Measurements from ENCODE around the gene ZNF79.

The ZNF79 gene

DNA sequence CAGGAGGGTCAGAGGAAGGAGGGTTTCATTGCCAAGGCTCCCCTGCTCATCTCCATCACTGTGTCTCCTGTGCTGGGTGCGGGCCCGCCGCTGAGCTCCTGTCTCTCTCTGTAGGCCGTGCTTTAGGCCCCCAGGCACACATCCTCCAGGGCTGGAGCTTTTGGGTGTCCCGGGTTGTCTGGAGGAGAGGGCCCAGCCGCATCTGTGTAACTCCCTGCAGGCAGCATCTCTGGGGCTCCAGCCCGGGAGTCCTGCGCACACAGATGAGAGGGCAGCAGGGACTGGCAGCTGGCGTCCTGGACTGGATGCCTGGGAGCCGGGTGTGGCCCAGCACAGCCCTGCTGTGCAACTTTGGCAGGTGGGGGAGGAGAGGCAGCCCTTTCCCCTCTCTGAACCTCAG is 67.3 kb downstream of the ZNF79 start:
- no peaks in the 10 kb centered on the region for H3K9me3 Mint-ChIP-seq
- ATAC-seq (replicated peaks) (no peak), DNase-seq (no peak)
- H3K27ac Mint-ChIP-seq: no peak overlapping the region
- no peak overlapping the region for H3K4me3 Mint-ChIP-seq
- peaks cover 16% of the 10 kb centered on the region for H3K36me3 Mint-ChIP-seq (ENCODE audit: insufficient read depth)
- H3K4me1 Mint-ChIP-seq (ENCODE audit: low read depth in 2 of 2): peaks cover 0 to 2% of the 10 kb centered on the region in 2 donors
- no peaks in the 10 kb centered on the region for H3K27me3 Mint-ChIP-seq

DNA sequence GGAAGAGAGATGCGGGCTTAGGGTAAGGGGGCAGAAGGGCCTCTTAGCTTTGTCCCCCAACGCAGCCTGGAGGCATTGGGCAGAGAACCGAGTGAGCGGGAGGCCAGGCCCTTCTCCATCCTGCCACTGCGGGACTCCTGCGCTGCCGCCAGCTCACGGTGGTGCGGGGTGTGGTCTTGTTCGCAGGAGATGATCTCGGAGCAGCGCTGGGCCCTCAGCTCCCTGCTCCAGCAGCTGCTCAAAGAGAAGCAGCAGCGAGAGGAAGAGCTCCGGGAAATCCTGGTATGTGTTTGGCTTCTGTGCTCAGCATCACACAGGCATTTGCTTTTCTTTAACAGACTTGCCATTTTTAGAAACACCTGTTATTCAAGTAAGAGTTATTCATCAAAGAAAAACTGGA is 68.4 kb downstream of the ZNF79 start:
- H3K9me3 Mint-ChIP-seq: no peaks in the 10 kb centered on the region
- H3K27me3 Mint-ChIP-seq: no peaks in the 10 kb centered on the region
- peaks cover 14% of the 10 kb centered on the region for H3K36me3 Mint-ChIP-seq (ENCODE audit: insufficient read depth)
- H3K4me3 Mint-ChIP-seq: no peak overlapping the region
- peaks cover 0 to 2% of the 10 kb centered on the region in 2 donors for H3K4me1 Mint-ChIP-seq (ENCODE audit: low read depth in 2 of 2)
- no peak for ATAC-seq (replicated peaks)
- no peak for DNase-seq
- H3K27ac Mint-ChIP-seq: no peak overlapping the region

DNA sequence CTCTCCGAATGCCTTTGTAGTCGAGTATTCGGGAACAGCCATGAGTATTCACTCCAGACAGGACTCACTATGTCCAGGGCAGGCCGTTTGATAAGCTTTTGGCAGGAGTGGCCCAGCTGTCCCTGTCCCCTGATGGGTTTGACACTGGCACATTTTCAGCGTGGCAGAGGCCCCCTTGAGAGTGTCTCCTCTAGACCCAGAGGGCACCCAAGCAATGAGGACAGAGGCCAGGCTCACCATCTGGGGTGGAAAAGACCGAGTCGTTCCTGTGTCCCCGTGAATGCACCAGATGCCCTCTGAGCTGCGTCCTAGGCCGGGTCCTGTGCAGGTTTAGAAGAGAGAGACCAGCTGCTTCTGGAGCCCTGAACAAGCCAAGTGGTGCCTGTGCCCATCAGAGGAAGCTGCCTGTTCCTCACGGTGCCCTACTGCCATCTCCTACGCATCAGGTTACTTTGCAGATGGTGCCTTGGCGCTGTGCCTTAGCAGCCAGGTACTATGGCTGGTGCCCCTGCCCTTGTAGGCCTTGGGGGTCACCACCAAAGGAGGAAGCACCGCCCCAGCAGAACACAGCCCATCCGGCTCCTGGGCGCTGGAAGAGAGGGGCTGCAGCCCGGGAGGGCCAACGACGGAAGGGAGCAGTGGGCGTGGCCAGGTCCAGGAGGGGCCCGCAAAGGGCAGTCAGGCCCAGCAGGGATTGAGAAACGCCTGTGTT is 69.6 kb downstream of the ZNF79 start:
- H3K4me1 Mint-ChIP-seq (ENCODE audit: low read depth in 2 of 2): peaks cover 0 to 2% of the 10 kb centered on the region in 2 donors
- no peak for DNase-seq
- H3K27ac Mint-ChIP-seq: no peak overlapping the region
- ATAC-seq (replicated peaks): no peak
- no peak overlapping the region for H3K4me3 Mint-ChIP-seq
- H3K9me3 Mint-ChIP-seq: no peaks in the 10 kb centered on the region
- H3K36me3 Mint-ChIP-seq (ENCODE audit: insufficient read depth): peaks cover 9% of the 10 kb centered on the region
- H3K27me3 Mint-ChIP-seq: no peaks in the 10 kb centered on the region

DNA sequence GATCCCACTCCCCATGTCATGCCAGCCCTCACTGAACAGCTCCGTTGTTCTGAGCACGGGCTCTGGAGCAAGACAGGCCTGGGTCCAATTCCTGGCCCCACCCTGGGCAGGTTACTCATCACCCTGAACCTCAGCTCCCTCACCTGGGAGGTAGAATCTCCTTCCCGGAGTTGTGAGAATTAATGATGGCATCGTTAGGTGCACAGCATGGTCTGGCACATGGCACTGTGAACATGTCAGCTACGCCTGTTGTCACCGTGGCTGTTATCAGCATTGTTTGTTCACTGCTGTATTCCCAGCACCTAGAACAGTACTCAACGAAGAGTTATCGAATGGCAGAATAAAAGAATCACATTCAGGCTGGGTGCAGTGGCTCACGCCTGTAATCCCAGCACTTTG is 70.1 kb downstream of the ZNF79 start:
- DNase-seq (no peak), ATAC-seq (replicated peaks) (no peak)
- Mint-ChIP-seq H3K4me3 (no peak overlapping the region), H3K36me3 (ENCODE audit: insufficient read depth) (peaks cover 5% of the 10 kb centered on the region), H3K27me3 (no peaks in the 10 kb centered on the region), H3K9me3 (no peaks in the 10 kb centered on the region), H3K27ac (no peak overlapping the region), H3K4me1 (ENCODE audit: low read depth in 2 of 2) (peaks cover 0 to 2% of the 10 kb centered on the region in 2 donors)
